Medulla oblongata (tissue), 1 donor: ENCODE results near the gene ITPKB.
A peak's percentile ranks its signal among the peaks of the same experiment; 100 is the strongest.

Experiments
- DNase-seq: peaks from one replicate; pipeline ENCODE4 v3.0.0-alpha.2; 2015; ENCODE audit errors: extremely low spot score

The ITPKB gene

DNA sequence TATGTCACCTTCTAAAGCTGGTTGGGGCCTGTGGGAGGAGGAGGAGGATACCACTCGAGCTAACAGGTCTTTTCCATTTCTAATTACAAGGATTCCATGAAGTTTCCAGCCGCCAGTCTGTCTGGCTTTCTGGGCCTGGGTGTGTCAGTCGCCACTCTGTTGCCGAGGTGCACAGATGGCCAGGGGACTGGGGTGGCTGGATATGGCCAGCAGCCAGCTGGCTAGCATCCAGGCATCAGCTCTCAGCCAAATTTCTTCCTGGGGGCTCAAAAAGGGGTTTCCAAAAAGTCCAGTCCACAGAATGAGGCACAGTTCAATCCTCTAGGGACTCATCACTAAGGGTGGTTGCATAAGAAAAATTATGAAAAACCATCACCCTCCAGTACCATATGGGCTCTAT is 32.4 kb downstream of the ITPKB start:
- DNase-seq, result no peak

DNA sequence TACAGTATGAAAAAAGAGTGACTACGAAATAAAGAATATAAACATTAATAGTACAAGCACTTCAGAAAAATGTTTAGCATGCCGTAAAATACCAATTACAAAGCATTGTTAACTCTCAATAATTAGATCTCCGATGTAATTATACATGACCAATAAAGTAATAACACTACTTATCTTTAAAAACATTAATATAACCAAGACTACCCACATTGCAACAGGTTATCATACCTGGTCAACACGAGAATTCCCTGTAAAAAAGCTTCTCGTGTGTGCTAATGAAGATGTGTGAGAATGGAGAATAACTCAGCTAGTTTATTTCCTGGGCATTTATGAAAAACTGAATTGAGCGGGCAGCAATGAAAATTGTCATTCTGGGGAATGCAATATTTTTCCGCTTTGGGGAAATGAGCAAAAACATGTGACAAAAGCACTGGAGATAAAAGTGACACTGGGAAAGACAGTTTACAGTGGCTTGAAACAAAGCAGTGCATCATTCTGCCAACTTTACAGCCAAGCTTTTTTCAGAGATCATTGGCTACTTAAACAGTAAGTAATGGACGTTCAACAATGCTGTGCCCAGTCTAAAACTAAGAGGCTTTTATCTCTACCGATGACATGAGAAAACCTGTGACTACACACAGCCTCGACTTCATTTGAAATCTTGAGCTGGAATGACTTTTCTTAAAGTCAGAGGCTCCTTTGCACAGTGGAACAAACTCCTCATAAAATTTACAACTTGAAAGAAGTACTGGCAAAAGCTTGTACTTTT is 34.7 kb downstream of the ITPKB start:
- DNase-seq, result no peak

- DNase-seq, result peak; percentile 81
These were observed 35.9 kb downstream of the ITPKB start for GRCh38 chr1:226702957-226703831.

GRCh38 chr1:226702318-226702956 is 36.6 kb downstream of the ITPKB start:
- DNase-seq, result peak; percentile 63

GRCh38 chr1:226700861-226701260 is 38.2 kb downstream of the ITPKB start:
- no peak for DNase-seq

DNA sequence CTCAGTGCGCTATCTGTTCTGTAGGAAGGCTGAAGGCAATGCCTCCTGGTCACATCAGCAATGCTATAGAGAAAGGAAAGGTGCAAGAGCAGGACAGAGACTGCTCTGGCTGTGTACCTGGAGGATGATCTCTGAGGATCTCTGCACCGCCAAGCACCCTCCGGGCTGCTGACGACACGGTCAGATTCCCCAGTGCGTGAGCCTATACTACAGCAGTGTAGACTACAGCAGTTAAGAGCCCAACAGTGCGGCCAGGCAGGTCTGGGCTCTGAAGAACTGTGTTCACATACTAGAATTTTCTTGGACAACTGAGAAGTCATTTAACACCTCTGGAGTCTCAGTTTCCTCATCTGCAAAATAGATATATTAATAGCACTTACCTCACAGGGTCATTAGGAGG is 39.9 kb downstream of the ITPKB start:
- no peak for DNase-seq

- no peak for DNase-seq
These were observed 40.4 kb downstream of the ITPKB start for GRCh38 chr1:226698659-226699058.

- no peak for DNase-seq
These were observed 41.0 kb downstream of the ITPKB start for GRCh38 chr1:226697929-226698544.

DNA sequence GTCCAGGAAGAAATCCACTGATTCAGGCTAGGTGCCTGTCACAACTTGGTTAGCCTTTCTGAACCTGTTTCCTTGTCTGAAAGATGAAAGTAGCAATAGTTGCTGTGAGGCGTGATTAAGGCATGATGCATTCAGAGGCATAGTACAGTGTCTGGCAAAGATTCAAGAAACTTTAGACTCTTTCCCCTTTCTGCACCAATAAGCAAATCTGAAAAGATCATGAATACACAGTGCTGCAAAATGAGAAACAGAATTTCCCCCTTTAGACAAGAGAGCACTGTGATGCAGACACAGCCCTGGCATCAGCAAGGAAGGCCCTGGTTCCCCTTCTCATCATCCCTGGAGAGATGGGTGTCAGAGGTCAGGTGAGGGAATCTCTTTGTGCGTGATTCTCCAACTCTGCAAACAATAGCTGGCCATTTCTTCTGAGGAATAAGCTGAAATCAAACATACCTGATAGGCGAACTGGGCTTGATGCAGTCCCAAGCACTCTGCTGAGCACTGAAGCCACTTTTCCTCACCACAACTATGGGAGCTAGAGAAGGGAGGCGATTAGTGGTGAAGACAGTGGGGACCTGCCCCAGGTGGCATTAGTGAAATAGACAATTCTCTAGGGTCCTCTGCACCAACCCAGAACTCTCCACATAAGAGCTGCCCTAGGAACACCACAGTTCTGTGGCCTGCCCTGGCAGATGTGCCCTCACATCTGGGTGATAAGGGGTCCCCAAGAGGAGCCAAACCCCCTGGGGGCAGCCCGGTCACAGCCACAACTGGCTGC is 41.7 kb downstream of the ITPKB start:
- DNase-seq, result peak; percentile 75

- DNase-seq, result no peak
These were observed 42.5 kb downstream of the ITPKB start for GRCh38 chr1:226696547-226696946.

DNA sequence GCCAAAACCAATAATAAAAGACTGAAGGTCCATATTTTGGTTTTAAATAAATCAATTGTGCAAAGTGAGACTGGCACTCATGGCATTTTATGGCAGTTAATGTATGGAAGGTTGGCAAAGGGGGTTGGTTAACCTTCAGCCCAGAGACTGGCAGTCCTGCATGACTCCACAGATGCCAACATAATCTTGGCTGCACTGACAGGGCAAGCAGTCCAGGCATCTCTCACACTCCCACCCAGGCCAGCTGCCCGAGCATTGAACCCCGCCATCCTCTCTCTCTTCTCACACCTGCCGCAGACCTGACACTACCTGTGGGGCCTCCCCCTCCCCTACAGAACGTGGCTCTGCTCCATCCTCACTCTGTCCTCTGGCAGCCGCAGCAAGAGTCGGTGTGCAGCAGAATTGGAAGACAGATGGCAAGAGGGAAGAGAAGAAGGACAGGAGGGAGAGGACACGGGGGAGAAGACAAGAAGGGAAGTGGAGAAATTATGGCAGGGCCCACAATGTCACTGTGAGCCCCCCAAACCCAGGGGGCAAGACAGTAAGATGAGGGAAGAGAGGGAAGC is 43.7 kb downstream of the ITPKB start:
- no peak for DNase-seq

DNA sequence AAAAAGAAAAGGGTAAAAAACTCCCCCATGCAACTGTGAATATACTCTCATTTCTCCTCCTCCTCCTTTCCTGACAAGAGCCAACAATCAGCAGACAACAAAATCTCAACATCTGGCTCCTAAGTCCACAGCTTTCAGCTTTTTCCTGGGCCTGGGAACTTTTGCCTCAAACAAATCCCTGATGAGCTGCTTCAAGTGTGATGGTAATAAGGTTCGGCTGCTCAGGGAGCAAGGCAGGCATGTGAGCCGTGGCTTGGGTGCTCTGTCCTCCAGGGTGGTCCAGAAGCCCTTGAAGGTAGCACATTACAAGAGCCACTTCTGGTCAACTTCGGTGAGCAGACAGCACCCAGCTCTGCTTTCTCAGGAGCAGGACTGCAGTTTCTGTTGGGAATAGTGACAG is 46.3 kb downstream of the ITPKB start:
- DNase-seq, result no peak

DNA sequence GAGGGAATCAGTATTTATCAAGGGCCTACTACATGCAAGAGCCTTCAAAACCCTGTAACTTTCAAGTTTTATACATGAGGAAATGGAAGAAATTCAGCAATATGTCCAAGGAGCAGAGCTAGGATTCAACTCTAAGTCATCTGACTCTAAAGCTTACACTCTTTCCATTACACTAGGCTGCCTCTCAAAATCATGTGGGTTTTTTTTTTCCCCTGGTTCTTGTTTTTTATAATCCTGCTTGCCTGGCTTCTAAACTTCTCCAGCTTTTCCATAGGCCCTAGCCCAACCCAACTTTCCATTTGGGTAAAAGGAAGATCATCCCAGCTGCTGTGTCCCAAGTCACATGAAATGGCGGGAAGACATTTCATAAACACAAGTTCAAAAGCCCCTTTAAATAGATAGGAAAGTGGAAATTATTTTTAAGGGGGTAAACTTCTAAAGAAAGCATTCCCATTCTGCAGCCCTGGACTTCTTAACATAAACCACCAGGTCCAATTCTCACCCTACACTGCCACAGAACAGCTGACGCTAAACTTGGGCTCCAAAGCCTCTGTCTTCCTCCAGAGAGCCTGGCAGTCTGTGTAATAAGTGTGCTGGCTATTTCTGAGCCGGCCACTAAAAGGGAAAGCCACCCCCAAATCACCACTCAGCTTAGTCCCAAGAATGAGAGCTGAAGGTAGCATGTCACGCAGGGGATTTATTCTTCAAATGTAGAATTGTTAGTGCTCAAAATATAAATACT is 46.9 kb downstream of the ITPKB start:
- DNase-seq, result no peak

DNA sequence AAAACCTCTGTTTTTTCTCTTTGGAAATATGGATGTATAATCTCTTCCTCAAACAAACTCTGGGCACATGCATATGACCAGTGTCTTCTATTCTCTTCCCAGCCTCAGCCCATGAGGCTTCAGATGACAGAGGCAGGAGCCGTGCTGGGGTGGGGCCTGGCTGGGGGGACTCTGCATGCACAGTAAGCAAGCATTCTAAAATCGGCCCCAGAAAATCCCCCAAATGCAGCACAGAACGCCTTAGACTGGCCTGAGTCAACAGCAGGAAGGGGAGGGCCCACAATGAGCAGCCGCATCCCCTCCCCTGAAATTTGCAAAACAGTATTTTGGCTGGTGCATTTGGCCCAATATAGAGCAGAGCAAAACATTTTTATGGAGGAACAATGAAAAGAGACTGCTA is 47.8 kb downstream of the ITPKB start:
- DNase-seq, result peak; percentile 49

DNA sequence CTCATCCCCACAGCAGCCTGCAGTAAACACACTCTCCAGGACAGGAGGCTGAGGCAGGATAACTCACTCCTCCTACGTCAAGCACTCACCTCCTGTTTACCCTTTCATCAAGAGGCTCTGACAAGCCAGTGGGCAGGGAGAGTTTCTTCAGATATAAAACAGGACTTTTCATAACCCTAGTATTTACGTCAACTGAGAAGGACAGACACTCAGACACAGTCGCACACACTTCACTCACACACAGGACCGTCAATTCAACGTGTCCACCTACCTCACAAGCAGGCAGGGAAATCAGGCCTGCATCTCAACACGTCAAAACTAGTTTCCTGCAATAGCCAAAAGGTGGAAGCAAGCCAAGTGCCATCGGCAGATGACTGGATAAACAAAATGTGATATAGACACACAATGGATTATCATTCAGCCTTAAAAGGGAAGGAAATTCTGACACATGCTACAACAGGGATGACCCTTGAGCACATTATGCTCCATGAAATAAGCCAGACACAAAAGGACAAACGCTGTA is 48.6 kb downstream of the ITPKB start:
- no peak for DNase-seq

DNA sequence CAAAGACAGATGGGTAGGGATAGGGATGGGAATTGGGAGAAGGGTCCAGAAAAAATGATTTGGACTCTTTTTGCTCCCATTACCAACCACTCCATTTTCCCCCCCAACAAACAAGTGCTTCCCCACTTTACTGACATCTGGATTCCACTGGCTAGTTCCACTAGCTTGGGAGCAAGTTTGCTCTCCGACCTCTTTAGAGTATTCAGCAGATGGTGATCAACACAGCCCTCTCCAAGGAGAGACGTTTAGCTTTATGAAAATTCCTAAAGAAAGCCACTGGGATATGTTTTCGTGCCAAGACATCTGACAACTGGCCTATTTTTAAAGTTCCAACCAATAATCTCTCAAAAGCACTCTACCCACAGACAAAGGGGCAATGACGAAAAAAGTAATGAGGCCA is 50.3 kb downstream of the ITPKB start:
- DNase-seq, result peak; percentile 51

GRCh38 chr1:226688056-226688748 is 50.9 kb downstream of the ITPKB start:
- DNase-seq, result peak; percentile 92

GRCh38 chr1:226687426-226687825 is 51.7 kb downstream of the ITPKB start:
- DNase-seq, result peak; percentile 71
